ENCODE data around the gene AGBL4.

DNA sequence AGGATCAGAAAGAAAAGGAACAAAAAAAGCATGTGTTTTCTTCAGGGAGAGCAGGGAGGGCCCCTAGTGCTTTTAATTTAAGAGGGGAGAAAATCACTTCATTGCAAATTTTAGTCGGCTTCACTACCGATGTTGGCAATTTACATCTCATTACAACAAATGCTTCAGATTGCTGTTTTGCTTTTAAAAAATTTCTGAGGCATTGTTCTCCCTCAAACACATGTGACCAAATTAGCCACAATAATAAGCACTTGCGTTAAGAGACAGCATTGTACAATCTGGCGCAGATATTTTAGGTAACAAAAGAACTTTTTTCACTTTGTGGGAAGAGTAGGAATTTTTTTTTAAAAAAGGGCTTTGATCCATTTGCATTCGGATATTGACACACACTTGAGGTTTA, 1276.8 kb downstream of the AGBL4 start:
- TF ChIP-seq POLR2AphosphoS5 (IDR thresholded peaks at IDR 0.05; ENCODE audit: low read depth, low read length), result no peak
- no peak for TF ChIP-seq TAF1 (IDR thresholded peaks at IDR 0.05; ENCODE audit: borderline replicate concordance, low read depth, low read length)

All from GM12892 (cell line).